ENCODE results near the gene USP1.

DNA sequence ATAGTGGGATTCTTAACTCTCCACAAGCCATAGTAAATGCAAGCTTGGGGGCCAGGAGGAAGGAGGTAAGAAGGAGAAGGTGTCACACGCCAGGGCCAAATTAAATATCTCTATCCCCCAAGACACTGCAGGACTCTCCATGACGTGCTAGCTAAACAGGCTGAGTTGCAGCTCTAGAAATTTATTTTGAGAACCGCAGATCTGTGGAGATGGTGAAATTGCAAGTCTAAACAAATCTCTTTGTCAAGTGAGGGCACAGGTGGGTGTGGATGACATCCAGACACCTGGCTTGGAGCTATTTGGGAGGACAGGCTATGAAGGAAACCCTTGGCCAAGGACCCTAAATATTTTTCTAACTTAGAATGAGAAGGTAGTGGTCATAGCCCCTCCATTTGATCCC is 39.5 kb upstream of the USP1 start:
- TF ChIP-seq CTCF (conservative IDR thresholded peaks at IDR 0.05) (no peak), ZFX (IDR thresholded peaks at IDR 0.05) (no peak)

Measured in C4-2B (cell line).